HCT116 (cell line): ENCODE data around the gene PEX26. TPM values are rescaled to one million over a fixed set of nuclear protein-coding genes. Genes with fewer than 3 reads are reported as not detected.

ENCODE experiments used
- ATAC-seq: fragments of 200-7000 bp; cut with Tn5 transposase; 2 replicates; pipeline ENCODE4 v1.9.1; 2020; ENCODE audit warnings: mild to moderate bottlenecking, moderate library complexity
- BruUV-seq: library from RNA; stranded (reverse); fragments of 400-500 nt; replicated peaks from 2 replicates; lab custom pipeline; 2021; lab: Mats Ljungman, UMichigan
- CTCF ChIA-PET: fragments of 300-600 bp; sonication (Branson Sonifier 250); formaldehyde crosslinking; loops from one replicate; lab custom pipeline; 2021; ENCODE audit warnings: antibody characterized with exemption; lab: Charles Lee
- POLR2A ChIA-PET: fragments of 300-600, 350-600 bp; sonication (Branson Sonifier 250); formaldehyde crosslinking; loops from one replicate; lab custom pipeline; 2021; ENCODE audit warnings: antibody characterized with exemption; lab: Charles Lee
- RAD21 ChIA-PET, 2 experiments: fragments of 300-600 bp; sonication (Branson Sonifier 250); formaldehyde crosslinking; loops; one replicate each; lab custom pipeline; 2023; ENCODE audit warnings: low total read pairs in 2 of 2; ENCODE audit not compliant: uncharacterized antibody in 2 of 2, unreplicated experiment in 2 of 2, low non-redundant PET in 1 of 2; lab: Charles Lee
- DNase-seq: peaks from one replicate; pipeline ENCODE4 v3.0.0-alpha.2; 2010; ENCODE audit warnings: low read depth, low spot score
- H2AFZ ChIP-seq: fragments of 200-600 bp; shearing (Covaris generic), sonication (generic); 2 replicates; pipeline ENCODE4 v1.6.1; 2017; ENCODE audit warnings: low read depth, mixed run types, mixed read lengths, antibody characterized with exemption, low read length; ENCODE audit not compliant: poor library complexity, severe bottlenecking
- H3K27ac ChIP-seq: 2 replicates; pipeline ENCODE4 v1.5.1; 2012; ENCODE audit warnings: low read depth, low read length
- H3K27me3 ChIP-seq: fragments of 200-600 bp; sonication (generic); 2 replicates; pipeline ENCODE4 v1.6.1; 2016; ENCODE audit warnings: mixed run types, low read length, mixed read lengths; ENCODE audit not compliant: insufficient read depth
- H3K36me3 ChIP-seq, 2 experiments: fragments of 200-500 bp in 1 of 2; fragments of 200-600 bp in 1 of 2; sonication (Bioruptor generic) in 1 of 2; sonication (generic) in 1 of 2; 2 replicates each; pipeline versions ENCODE4 v1.5.1 to v1.6.1; 2014 to 2016; ENCODE audit warnings: low read length in 2 of 2, inconsistent platforms in 1 of 2, mixed read lengths in 1 of 2, mixed run types in 1 of 2; ENCODE audit not compliant: insufficient read depth in 2 of 2, control insufficient read depth in 1 of 2
- H3K4me1 ChIP-seq, 2 experiments: fragments of 200-600 bp in 1 of 2; sonication (generic) in 1 of 2; 2 replicates each; pipeline versions ENCODE4 v1.5.1 to v1.6.1; 2012 to 2017; ENCODE audit warnings: low read length in 2 of 2, inconsistent platforms in 1 of 2, mild to moderate bottlenecking in 1 of 2, mixed read lengths in 1 of 2, mixed run types in 1 of 2, moderate library complexity in 1 of 2; ENCODE audit not compliant: insufficient read depth in 2 of 2, control insufficient read depth in 1 of 2
- H3K4me2 ChIP-seq: fragments of 200-600 bp; sonication (generic); 2 replicates; pipeline ENCODE4 v1.6.1; 2017; ENCODE audit warnings: mixed run types, low read length, mixed read lengths
- H3K4me3 ChIP-seq, 2 experiments: fragments of 200-600 bp in 1 of 2; sonication (generic) in 1 of 2; replicated peaks in 1 of 2; 2 replicates each; pipeline ENCODE4 v1.5.1; 2011 to 2016; ENCODE audit warnings: low read length in 2 of 2, control low read depth in 1 of 2, low read depth in 1 of 2, mild to moderate bottlenecking in 1 of 2, mixed read lengths in 1 of 2, mixed run types in 1 of 2
- H3K79me2 ChIP-seq: fragments of 200-600 bp; sonication (generic); 2 replicates; pipeline ENCODE4 v1.6.1; 2017; ENCODE audit warnings: mild to moderate bottlenecking, mixed run types, low read length, moderate library complexity, mixed read lengths; ENCODE audit not compliant: insufficient read depth
- H3K9ac ChIP-seq: fragments of 200-600 bp; sonication (generic); 2 replicates; pipeline ENCODE4 v1.6.1; 2016; ENCODE audit warnings: low read length, mixed read lengths
- H3K9me2 ChIP-seq: fragments of 200-600 bp; sonication (generic), shearing (Covaris generic); 2 replicates; pipeline ENCODE4 v1.6.1; 2017; ENCODE audit warnings: mixed run types, mild to moderate bottlenecking, moderate library complexity; ENCODE audit not compliant: insufficient read depth
- H3K9me3 ChIP-seq, 2 experiments: fragments of 200-500 bp in 1 of 2; fragments of 200-600 bp in 1 of 2; sonication (Bioruptor generic) in 1 of 2; sonication (generic) in 1 of 2; 2 replicates each; pipeline ENCODE4 v1.6.1; 2014 to 2017; ENCODE audit warnings: low read length in 2 of 2, mixed read lengths in 2 of 2, inconsistent platforms in 1 of 2, low read depth in 1 of 2, mild to moderate bottlenecking in 1 of 2, mixed run types in 1 of 2, moderate library complexity in 1 of 2; ENCODE audit not compliant: control insufficient read depth in 1 of 2, insufficient read depth in 1 of 2
- H4K20me1 ChIP-seq: fragments of 200-600 bp; sonication (generic), shearing (Covaris generic); 2 replicates; pipeline ENCODE4 v1.6.1; 2017; ENCODE audit warnings: mixed run types, mild to moderate bottlenecking, moderate library complexity; ENCODE audit not compliant: insufficient read depth
- ATF3 ChIP-seq: IDR thresholded peaks from 2 replicates; pipeline ENCODE4 v1.6.1; 2012
- CBX3 ChIP-seq: IDR thresholded peaks from 2 replicates; pipeline ENCODE4 v1.6.1; 2012; ENCODE audit warnings: low read depth
- CEBPB ChIP-seq: IDR thresholded peaks from 2 replicates; pipeline ENCODE4 v1.6.1; 2012; ENCODE audit warnings: low read depth
- CTCF ChIP-seq, 3 experiments: fragments of 200-600 bp in 1 of 3; sonication (generic) in 1 of 3; IDR thresholded peaks in 2 of 3; conservative IDR thresholded peaks in 1 of 3; 2 replicates each; pipeline ENCODE4 v1.5.1; 2012 to 2017; ENCODE audit warnings: low read depth in 2 of 3, low read length in 2 of 3, antibody characterized with exemption in 1 of 3, borderline replicate concordance in 1 of 3, control low read depth in 1 of 3, mild to moderate bottlenecking in 1 of 3, mixed read lengths in 1 of 3, mixed run types in 1 of 3, moderate library complexity in 1 of 3; ENCODE audit not compliant: insufficient read depth in 1 of 3
- EGR1 ChIP-seq: IDR thresholded peaks from 2 replicates; pipeline ENCODE4 v1.6.1; 2012; ENCODE audit warnings: low read depth
- EZH2 ChIP-seq: fragments of 200-600 bp; sonication (generic); IDR thresholded peaks from 2 replicates; pipeline ENCODE4 v1.6.1; 2017; ENCODE audit warnings: antibody characterized with exemption, mixed run types
- JUND ChIP-seq: IDR thresholded peaks from 2 replicates; pipeline ENCODE4 v1.6.1; 2012
- POLR2A ChIP-seq: IDR thresholded peaks from 2 replicates; pipeline ENCODE4 v1.7.0; 2011; ENCODE audit warnings: borderline replicate concordance; ENCODE audit not compliant: insufficient read depth, insufficient read length; ENCODE audit errors: extremely low read depth
- POLR2AphosphoS5 ChIP-seq: IDR thresholded peaks from 2 replicates; pipeline ENCODE4 v1.6.1; 2011; ENCODE audit warnings: mild to moderate bottlenecking, low read depth, low read length, moderate library complexity
- RAD21 ChIP-seq: IDR thresholded peaks from 2 replicates; pipeline ENCODE4 v1.6.1; 2012; ENCODE audit warnings: low read depth, mild to moderate bottlenecking
- SIN3A ChIP-seq: IDR thresholded peaks from 2 replicates; pipeline ENCODE4 v1.6.1; 2012; ENCODE audit warnings: low read depth
- SP1 ChIP-seq: IDR thresholded peaks from 2 replicates; pipeline ENCODE4 v1.6.1; 2012; ENCODE audit warnings: low read depth
- SRF ChIP-seq: IDR thresholded peaks from 2 replicates; pipeline ENCODE4 v1.6.1; 2012; ENCODE audit warnings: low read depth
- TCF7L2 ChIP-seq: IDR thresholded peaks from 2 replicates; pipeline ENCODE4 v1.7.0; 2011; ENCODE audit warnings: borderline replicate concordance, inconsistent platforms; ENCODE audit not compliant: insufficient read depth, insufficient read length; ENCODE audit errors: extremely low read depth
- ZFX ChIP-seq: fragments of 450-650 bp; IDR thresholded peaks from 2 replicates; pipeline ENCODE4 v1.6.1; 2017
- ZNF274 ChIP-seq: fragments of 200-500 bp; sonication (Bioruptor generic); IDR thresholded peaks from 2 replicates; pipeline ENCODE4 v1.6.1; 2014; ENCODE audit warnings: mild to moderate bottlenecking, low read depth, low read length, inconsistent platforms
- intact Hi-C: fragments of 100-400 bp; cut with micrococcal nuclease; formaldehyde crosslinking; loops from 2 replicates; pipeline ENCODE4 v1.10.0; 2022
- total RNA-seq: library from RNA; stranded (reverse); gene quantifications from one replicate; pipeline ENCODE4 v1.2.1, GENCODE V29; 2021; ENCODE audit not compliant: unreplicated experiment
- TF ChIP-seq, protein P1 (sequence below): IDR thresholded peaks from 2 replicates; pipeline ENCODE4 v1.6.1; 2012; ENCODE audit warnings: low read depth
- TF ChIP-seq, protein P2 (sequence below): IDR thresholded peaks from 2 replicates; pipeline ENCODE4 v1.6.1; 2011; ENCODE audit warnings: mild to moderate bottlenecking, low read length, moderate library complexity; ENCODE audit not compliant: insufficient replicate concordance; ENCODE audit errors: extremely low read depth
- TF ChIP-seq, protein P3 (sequence below): IDR thresholded peaks from 2 replicates; pipeline ENCODE4 v1.6.1; 2012

The PEX26 gene
- total RNA-seq, 1 experiment from 2014 or later, result 26.4 TPM

GRCh38 chr22:18147791-18148190 is 70.0 kb downstream of the PEX26 start:
- no peak overlapping the region for H3K9ac ChIP-seq
- no peak overlapping the region for H3K4me3 ChIP-seq
- DNase-seq (no peak), ATAC-seq (no peak)
- no peak overlapping the region for H3K27ac ChIP-seq
- peaks cover 7 to 11% of the 10 kb centered on the region in 2 experiments; a peak in 3 of 4 replicates for H3K4me1 ChIP-seq
- ChIA-PET RAD21 (no interaction called here), CTCF (no interaction called here), POLR2A (no interaction called here)
- H3K4me2 ChIP-seq, result no peak overlapping the region
- intact Hi-C loops, result no loop called here
- no peaks in the 10 kb centered on the region for H3K27me3 ChIP-seq
- H3K9me3 ChIP-seq, result no peaks in the 10 kb centered on the region
- H3K79me2 ChIP-seq, result no peaks in the 10 kb centered on the region
- TF ChIP-seq ZNF274 (no peak), RAD21 (no peak), SIN3A (no peak), TCF7L2 (no peak), CBX3 (no peak), JUND (no peak), EZH2 (no peak), ZFX (no peak), ATF3 (no peak), CEBPB (no peak), POLR2A (no peak), POLR2AphosphoS5 (no peak), SP1 (no peak), CTCF (IDR thresholded peaks at IDR 0.05 in 2 of 3, conservative IDR thresholded peaks at IDR 0.05 in 1 of 3; ENCODE audit: borderline replicate concordance in 1 of 3, insufficient read depth in 1 of 3, low read depth in 2 of 3, low read length in 2 of 3) (no peak), EGR1 (no peak), SRF (no peak)
- TF ChIP-seq, protein P1, sequence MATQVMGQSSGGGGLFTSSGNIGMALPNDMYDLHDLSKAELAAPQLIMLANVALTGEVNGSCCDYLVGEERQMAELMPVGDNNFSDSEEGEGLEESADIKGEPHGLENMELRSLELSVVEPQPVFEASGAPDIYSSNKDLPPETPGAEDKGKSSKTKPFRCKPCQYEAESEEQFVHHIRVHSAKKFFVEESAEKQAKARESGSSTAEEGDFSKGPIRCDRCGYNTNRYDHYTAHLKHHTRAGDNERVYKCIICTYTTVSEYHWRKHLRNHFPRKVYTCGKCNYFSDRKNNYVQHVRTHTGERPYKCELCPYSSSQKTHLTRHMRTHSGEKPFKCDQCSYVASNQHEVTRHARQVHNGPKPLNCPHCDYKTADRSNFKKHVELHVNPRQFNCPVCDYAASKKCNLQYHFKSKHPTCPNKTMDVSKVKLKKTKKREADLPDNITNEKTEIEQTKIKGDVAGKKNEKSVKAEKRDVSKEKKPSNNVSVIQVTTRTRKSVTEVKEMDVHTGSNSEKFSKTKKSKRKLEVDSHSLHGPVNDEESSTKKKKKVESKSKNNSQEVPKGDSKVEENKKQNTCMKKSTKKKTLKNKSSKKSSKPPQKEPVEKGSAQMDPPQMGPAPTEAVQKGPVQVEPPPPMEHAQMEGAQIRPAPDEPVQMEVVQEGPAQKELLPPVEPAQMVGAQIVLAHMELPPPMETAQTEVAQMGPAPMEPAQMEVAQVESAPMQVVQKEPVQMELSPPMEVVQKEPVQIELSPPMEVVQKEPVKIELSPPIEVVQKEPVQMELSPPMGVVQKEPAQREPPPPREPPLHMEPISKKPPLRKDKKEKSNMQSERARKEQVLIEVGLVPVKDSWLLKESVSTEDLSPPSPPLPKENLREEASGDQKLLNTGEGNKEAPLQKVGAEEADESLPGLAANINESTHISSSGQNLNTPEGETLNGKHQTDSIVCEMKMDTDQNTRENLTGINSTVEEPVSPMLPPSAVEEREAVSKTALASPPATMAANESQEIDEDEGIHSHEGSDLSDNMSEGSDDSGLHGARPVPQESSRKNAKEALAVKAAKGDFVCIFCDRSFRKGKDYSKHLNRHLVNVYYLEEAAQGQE, result no peak
- TF ChIP-seq, protein P2, sequence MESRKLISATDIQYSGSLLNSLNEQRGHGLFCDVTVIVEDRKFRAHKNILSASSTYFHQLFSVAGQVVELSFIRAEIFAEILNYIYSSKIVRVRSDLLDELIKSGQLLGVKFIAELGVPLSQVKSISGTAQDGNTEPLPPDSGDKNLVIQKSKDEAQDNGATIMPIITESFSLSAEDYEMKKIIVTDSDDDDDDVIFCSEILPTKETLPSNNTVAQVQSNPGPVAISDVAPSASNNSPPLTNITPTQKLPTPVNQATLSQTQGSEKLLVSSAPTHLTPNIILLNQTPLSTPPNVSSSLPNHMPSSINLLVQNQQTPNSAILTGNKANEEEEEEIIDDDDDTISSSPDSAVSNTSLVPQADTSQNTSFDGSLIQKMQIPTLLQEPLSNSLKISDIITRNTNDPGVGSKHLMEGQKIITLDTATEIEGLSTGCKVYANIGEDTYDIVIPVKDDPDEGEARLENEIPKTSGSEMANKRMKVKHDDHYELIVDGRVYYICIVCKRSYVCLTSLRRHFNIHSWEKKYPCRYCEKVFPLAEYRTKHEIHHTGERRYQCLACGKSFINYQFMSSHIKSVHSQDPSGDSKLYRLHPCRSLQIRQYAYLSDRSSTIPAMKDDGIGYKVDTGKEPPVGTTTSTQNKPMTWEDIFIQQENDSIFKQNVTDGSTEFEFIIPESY, result no peak
- TF ChIP-seq, protein P3, sequence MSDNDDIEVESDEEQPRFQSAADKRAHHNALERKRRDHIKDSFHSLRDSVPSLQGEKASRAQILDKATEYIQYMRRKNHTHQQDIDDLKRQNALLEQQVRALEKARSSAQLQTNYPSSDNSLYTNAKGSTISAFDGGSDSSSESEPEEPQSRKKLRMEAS, result no peak
- H3K36me3 ChIP-seq, result no peaks in the 10 kb centered on the region
- H3K9me2 ChIP-seq, result no peaks in the 10 kb centered on the region
- H2AFZ ChIP-seq, result no peak overlapping the region
- BruUV-seq, result no TSS peak
- H4K20me1 ChIP-seq, result no peaks in the 10 kb centered on the region; the same call in 1 of the 2 replicates
